Measurements from ENCODE around the gene HNRNPA0.

HNRNPA0 gene

GRCh38 chr5:137727623-137728022, 26.5 kb downstream of the HNRNPA0 start:
- DNase-seq (ENCODE audit: low read depth), result no peak

- DNase-seq (ENCODE audit: low read depth), result no peak
Observed at GRCh38 chr5:137724251-137724650, 29.9 kb downstream of the HNRNPA0 start.

- no peak for DNase-seq (ENCODE audit: low read depth)
Observed at GRCh38 chr5:137718611-137719010, 35.6 kb downstream of the HNRNPA0 start.

GRCh38 chr5:137716337-137716736, 37.8 kb downstream of the HNRNPA0 start:
- DNase-seq (ENCODE audit: low read depth), result no peak

GRCh38 chr5:137715456-137715855, 38.7 kb downstream of the HNRNPA0 start:
- no peak for DNase-seq (ENCODE audit: low read depth)

- no peak for DNase-seq (ENCODE audit: low read depth)
Observed at GRCh38 chr5:137714946-137715345, 39.2 kb downstream of the HNRNPA0 start.

GRCh38 chr5:137714494-137714893, 39.7 kb downstream of the HNRNPA0 start:
- DNase-seq (ENCODE audit: low read depth), result no peak

- DNase-seq (ENCODE audit: low read depth), result no peak
Observed at GRCh38 chr5:137712139-137712667, 42.0 kb downstream of the HNRNPA0 start.

GRCh38 chr5:137710086-137710485, 44.1 kb downstream of the HNRNPA0 start:
- DNase-seq (ENCODE audit: low read depth), result no peak

GRCh38 chr5:137708796-137709559, 45.2 kb downstream of the HNRNPA0 start:
- DNase-seq (ENCODE audit: low read depth), result no peak

GRCh38 chr5:137708062-137708461, 46.1 kb downstream of the HNRNPA0 start:
- no peak for DNase-seq (ENCODE audit: low read depth)

- DNase-seq (ENCODE audit: low read depth), result no peak
Observed at GRCh38 chr5:137706841-137707240, 47.3 kb downstream of the HNRNPA0 start.

GRCh38 chr5:137705106-137705505, 49.1 kb downstream of the HNRNPA0 start:
- no peak for DNase-seq (ENCODE audit: low read depth)

GRCh38 chr5:137703565-137703964, 50.6 kb downstream of the HNRNPA0 start:
- no peak for DNase-seq (ENCODE audit: low read depth)

GRCh38 chr5:137700282-137700680, 53.9 kb downstream of the HNRNPA0 start:
- DNase-seq (ENCODE audit: low read depth), result no peak

GRCh38 chr5:137699336-137700281, 54.6 kb downstream of the HNRNPA0 start:
- no peak for DNase-seq (ENCODE audit: low read depth)

- DNase-seq (ENCODE audit: low read depth), result no peak
Observed at GRCh38 chr5:137696481-137696880, 57.7 kb downstream of the HNRNPA0 start.

- DNase-seq (ENCODE audit: low read depth), result no peak
Observed at GRCh38 chr5:137695651-137696428, 58.3 kb downstream of the HNRNPA0 start.
